ENCODE measurements around the gene S100A9.

DNA sequence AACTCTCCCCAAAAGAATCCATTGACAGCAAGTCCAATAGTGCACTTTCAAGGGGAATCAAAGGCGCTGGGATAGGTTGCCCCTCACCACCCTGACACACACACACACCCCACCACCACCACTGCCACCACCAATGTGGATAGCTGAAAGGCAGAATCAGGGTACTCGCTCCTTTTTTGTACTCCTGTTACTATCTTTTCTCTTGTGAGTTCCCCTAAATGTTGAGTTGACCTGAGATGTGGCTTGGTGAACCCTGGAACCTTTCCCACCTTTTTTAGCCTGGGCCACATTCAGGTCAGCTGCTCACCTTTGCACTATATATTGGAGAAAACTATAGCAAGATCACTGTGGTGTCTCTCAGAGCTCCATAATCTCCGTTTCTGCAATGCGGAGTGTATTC is 29.3 kb downstream of the S100A9 start:
- TF ChIP-seq, protein P1, sequence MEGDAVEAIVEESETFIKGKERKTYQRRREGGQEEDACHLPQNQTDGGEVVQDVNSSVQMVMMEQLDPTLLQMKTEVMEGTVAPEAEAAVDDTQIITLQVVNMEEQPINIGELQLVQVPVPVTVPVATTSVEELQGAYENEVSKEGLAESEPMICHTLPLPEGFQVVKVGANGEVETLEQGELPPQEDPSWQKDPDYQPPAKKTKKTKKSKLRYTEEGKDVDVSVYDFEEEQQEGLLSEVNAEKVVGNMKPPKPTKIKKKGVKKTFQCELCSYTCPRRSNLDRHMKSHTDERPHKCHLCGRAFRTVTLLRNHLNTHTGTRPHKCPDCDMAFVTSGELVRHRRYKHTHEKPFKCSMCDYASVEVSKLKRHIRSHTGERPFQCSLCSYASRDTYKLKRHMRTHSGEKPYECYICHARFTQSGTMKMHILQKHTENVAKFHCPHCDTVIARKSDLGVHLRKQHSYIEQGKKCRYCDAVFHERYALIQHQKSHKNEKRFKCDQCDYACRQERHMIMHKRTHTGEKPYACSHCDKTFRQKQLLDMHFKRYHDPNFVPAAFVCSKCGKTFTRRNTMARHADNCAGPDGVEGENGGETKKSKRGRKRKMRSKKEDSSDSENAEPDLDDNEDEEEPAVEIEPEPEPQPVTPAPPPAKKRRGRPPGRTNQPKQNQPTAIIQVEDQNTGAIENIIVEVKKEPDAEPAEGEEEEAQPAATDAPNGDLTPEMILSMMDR (IDR thresholded peaks at IDR 0.05; ENCODE audit: low read depth, low read length, poor library complexity, severe bottlenecking) = no peak
- no peak for TF ChIP-seq EZH2phosphoT487 (IDR thresholded peaks at IDR 0.05; ENCODE audit: borderline replicate concordance, low read length)

Data from DOHH2 (cell line).